Endothelial cell of umbilical vein (primary cell): ENCODE data around the gene DENND2A. TPM values are rescaled to one million over a fixed set of nuclear protein-coding genes. Genes with fewer than 3 reads are reported as not detected.

ENCODE experiments used
- BruUV-seq: library from RNA; stranded (reverse); fragments of 400-500 nt; replicated peaks from 2 replicates; lab custom pipeline; 2021; lab: Mats Ljungman, UMichigan
- CTCF ChIA-PET: fragments of 300-600, 350-600 bp; sonication (Branson Sonifier 250); formaldehyde crosslinking; loops from one replicate; lab custom pipeline; 2021; ENCODE audit warnings: antibody characterized with exemption, inconsistent platforms; lab: Charles Lee
- POLR2A ChIA-PET: fragments of 300-600, 350-600 bp; sonication (Branson Sonifier 250); formaldehyde crosslinking; loops from one replicate; lab custom pipeline; 2021; ENCODE audit warnings: antibody characterized with exemption, inconsistent platforms; lab: Charles Lee
- DNase-seq: peaks from one replicate; pipeline ENCODE4 v3.0.0-alpha.2; 2011; ENCODE audit warnings: low read depth, low spot score
- FAIRE-seq: peaks from 2 replicates; lab custom pipeline; 2011; peaks lifted over from hg19 to GRCh38; lab: Jason Lieb, UNC
- H2AFZ ChIP-seq: 2 replicates; pipeline ENCODE4 v1.6.0; 2012; ENCODE audit warnings: low read depth, low read length, control low read depth, inconsistent platforms
- H3K27ac ChIP-seq: 2 replicates; pipeline ENCODE4 v1.5.1; 2011; ENCODE audit warnings: low read depth, mild to moderate bottlenecking, control low read depth, low read length, moderate library complexity; ENCODE audit not compliant: insufficient read depth
- H3K27me3 ChIP-seq, 2 experiments: 2 replicates each; pipeline versions ENCODE4 v1.6.0 to v1.6.1; 2011; ENCODE audit warnings: low read length in 2 of 2, mixed read lengths in 1 of 2; ENCODE audit not compliant: control insufficient read depth in 2 of 2, insufficient read depth in 2 of 2
- H3K36me3 ChIP-seq, 2 experiments: 2 replicates in 1 of 2; 3 replicates in 1 of 2; pipeline ENCODE4 v1.5.1; 2011; ENCODE audit warnings: low read length in 2 of 2, mild to moderate bottlenecking in 1 of 2, moderate library complexity in 1 of 2; ENCODE audit not compliant: control insufficient read depth in 2 of 2, insufficient read depth in 2 of 2; ENCODE audit errors: extremely low read depth in 1 of 2
- H3K4me1 ChIP-seq: 3 replicates; pipeline ENCODE4 v1.5.1; 2011; ENCODE audit warnings: mild to moderate bottlenecking, low read length; ENCODE audit not compliant: control insufficient read depth, insufficient read depth; ENCODE audit errors: extremely low read depth
- H3K4me2 ChIP-seq: 2 replicates; pipeline ENCODE4 v1.6.1; 2011; ENCODE audit warnings: low read length, control low read depth, mixed read lengths; ENCODE audit not compliant: insufficient read depth
- H3K4me3 ChIP-seq, 3 experiments: fragments of 200-600 bp in 1 of 3; sonication (generic), shearing (Covaris generic) in 1 of 3; replicated peaks in 1 of 3; 2 replicates each; pipeline ENCODE4 v1.5.1; 2011 to 2016; ENCODE audit warnings: control low read depth in 3 of 3, low read length in 3 of 3, mild to moderate bottlenecking in 2 of 3, inconsistent platforms in 1 of 3, low read depth in 1 of 3, moderate library complexity in 1 of 3; ENCODE audit not compliant: insufficient read depth in 1 of 3
- H3K79me2 ChIP-seq: 2 replicates; pipeline ENCODE4 v1.6.0; 2012; ENCODE audit warnings: low read length, inconsistent platforms; ENCODE audit not compliant: control insufficient read depth, insufficient read depth
- H3K9ac ChIP-seq: replicated peaks from 2 replicates; pipeline ENCODE3; 2011; ENCODE audit warnings: low read length, control low read depth; ENCODE audit not compliant: insufficient read depth; ENCODE audit errors: extremely low read depth
- H3K9me1 ChIP-seq: replicated peaks from 3 replicates; pipeline ENCODE4 v1.6.0; 2011; ENCODE audit warnings: mild to moderate bottlenecking, low read length; ENCODE audit not compliant: control insufficient read depth, insufficient read depth; ENCODE audit errors: extremely low read depth
- H3K9me3 ChIP-seq: replicated peaks from 2 replicates; pipeline ENCODE4 v1.5.1; 2012; ENCODE audit warnings: low read length, inconsistent platforms; ENCODE audit not compliant: control insufficient read depth, insufficient read depth
- H4K20me1 ChIP-seq: replicated peaks from 2 replicates; pipeline ENCODE3; 2011; ENCODE audit warnings: mild to moderate bottlenecking, low read length; ENCODE audit not compliant: control insufficient read depth, insufficient read depth; ENCODE audit errors: extremely low read depth
- EZH2 ChIP-seq: IDR thresholded peaks from 2 replicates; pipeline ENCODE4 v1.6.1; 2012; ENCODE audit warnings: borderline replicate concordance, low read depth, mild to moderate bottlenecking, moderate library complexity, low read length, inconsistent platforms; ENCODE audit not compliant: severe bottlenecking
- FOS ChIP-seq: IDR thresholded peaks from 2 replicates; pipeline ENCODE4 v1.6.1; 2011; ENCODE audit warnings: mild to moderate bottlenecking, low read length, moderate library complexity, borderline replicate concordance; ENCODE audit not compliant: insufficient read depth
- GATA2 ChIP-seq: IDR thresholded peaks from 2 replicates; pipeline ENCODE4 v1.7.0; 2011; ENCODE audit warnings: low read depth, mild to moderate bottlenecking, moderate library complexity, mixed read lengths, low read length; ENCODE audit not compliant: insufficient read length, insufficient read depth
- JUN ChIP-seq: IDR thresholded peaks from 2 replicates; pipeline ENCODE4 v1.6.1; 2011; ENCODE audit warnings: borderline replicate concordance, low read depth; ENCODE audit not compliant: insufficient read length, insufficient read depth
- MYC ChIP-seq: IDR thresholded peaks from one replicate; pipeline ENCODE4 v1.6.1; 2011; ENCODE audit warnings: mild to moderate bottlenecking, low read depth, low read length
- POLR2A ChIP-seq: IDR thresholded peaks from 2 replicates; pipeline ENCODE4 v1.6.1; 2012; ENCODE audit warnings: low read depth, mild to moderate bottlenecking, control low read depth, low read length
- POLR2AphosphoS5 ChIP-seq: IDR thresholded peaks from 2 replicates; pipeline ENCODE4 v1.6.1; 2012; ENCODE audit warnings: low read depth, mild to moderate bottlenecking, control low read depth, low read length, moderate library complexity; ENCODE audit not compliant: insufficient read depth
- dilution Hi-C: fragments of 300-500 bp; cut with MboI; formaldehyde crosslinking; loops from one replicate; pipeline ENCODE4 v1.15.0; 2019; ENCODE audit warnings: low sequenced_read_pairs; ENCODE audit not compliant: extremely low pct_ligation_motif_present
- intact Hi-C: fragments of 100-400 bp; cut with micrococcal nuclease; formaldehyde crosslinking; loops from one replicate; pipeline ENCODE4 v1.10.0; 2022
- polyA plus RNA-seq, 4 experiments: library from polyadenylated mRNA; depleted of rRNA in 3 of 4; stranded (reverse) in 3 of 4; unstranded in 1 of 4; fragments of >200 nt; gene quantifications; 2 replicates each; pipeline versions ENCODE4 v1.2.1 to v1.2.3, GENCODE V29; 2011 to 2012; ENCODE audit warnings: missing spikeins in 1 of 4
- total RNA-seq: library from RNA; stranded (reverse); gene quantifications from 2 replicates; pipeline ENCODE4 v1.2.3, GENCODE V29; 2021
- TF ChIP-seq, protein P1 (sequence below): IDR thresholded peaks from 2 replicates; pipeline ENCODE4 v1.6.1; 2011; ENCODE audit not compliant: insufficient read depth, insufficient read length
- TF ChIP-seq, protein P2 (sequence below), 2 donors: IDR thresholded peaks; 1 replicate in 1 of 2; 2 replicates in 1 of 2; pipeline ENCODE4 v1.5.1; 2011; ENCODE audit warnings: low read length in 2 of 2, mild to moderate bottlenecking in 2 of 2, moderate library complexity in 2 of 2, control low read depth in 1 of 2, inconsistent platforms in 1 of 2, low read depth in 1 of 2; ENCODE audit not compliant: insufficient read depth in 1 of 2; ENCODE audit errors: extremely low read depth in 1 of 2

The DENND2A gene
- total and polyA plus RNA-seq, 2 donors (not counting 3 experiments of a cell fraction or from before 2014, with no cell fraction given), result 0.33 TPM; not detected in 1

DNA sequence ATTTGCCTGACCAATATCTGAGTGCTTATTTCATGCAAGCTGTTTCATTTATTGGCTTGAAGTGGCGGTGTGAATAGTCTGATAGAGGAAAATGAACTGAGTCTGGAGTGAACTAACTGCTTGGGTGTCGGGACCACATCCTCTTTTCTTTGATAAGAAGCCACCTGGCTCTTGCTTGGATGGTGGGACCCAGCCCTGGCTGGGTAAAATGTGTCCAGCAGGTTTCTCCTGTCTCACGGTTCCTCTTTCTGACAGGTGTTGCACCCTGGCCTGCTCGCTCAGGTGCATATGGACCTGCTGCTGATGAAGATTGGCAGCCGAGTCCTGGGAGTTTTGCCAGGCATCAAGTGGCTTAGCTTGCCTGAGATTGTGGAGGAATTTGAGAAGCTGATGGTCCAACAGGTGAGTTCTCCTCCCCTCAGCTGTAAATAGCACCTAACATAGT lies 33.8 kb upstream of the DENND2A start:
- H3K27me3 ChIP-seq, result peaks cover 0 to 3% of the 10 kb centered on the region in 2 experiments
- peaks cover 8% of the 10 kb centered on the region for H3K4me1 ChIP-seq
- dilution Hi-C loops, result no loop called here
- H3K9me3 ChIP-seq, result no peaks in the 10 kb centered on the region
- no peak overlapping the region for H2AFZ ChIP-seq
- H3K9ac ChIP-seq, result no peak overlapping the region
- no peak overlapping the region for H3K4me3 ChIP-seq
- ChIA-PET CTCF (interaction anchor here (1.1 to 3.7 kb wide), 6 partner anchors 12 to 975 kb away, joined by 4 to 19 read pairs (median 10); no protein-coding TSS in a partner anchor), POLR2A (no interaction called here)
- no peak for DNase-seq
- no TSS peak for BruUV-seq
- no peaks in the 10 kb centered on the region for H4K20me1 ChIP-seq
- H3K36me3 ChIP-seq, result peaks cover 0 to 5% of the 10 kb centered on the region in 2 experiments
- H3K79me2 ChIP-seq, result no peaks in the 10 kb centered on the region
- H3K27ac ChIP-seq, result no peak overlapping the region
- no peak overlapping the region for H3K4me2 ChIP-seq
- H3K9me1 ChIP-seq, result no peaks in the 10 kb centered on the region
- no peak for TF ChIP-seq EZH2
- TF ChIP-seq, protein P1, sequence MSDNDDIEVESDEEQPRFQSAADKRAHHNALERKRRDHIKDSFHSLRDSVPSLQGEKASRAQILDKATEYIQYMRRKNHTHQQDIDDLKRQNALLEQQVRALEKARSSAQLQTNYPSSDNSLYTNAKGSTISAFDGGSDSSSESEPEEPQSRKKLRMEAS, result no peak
- TF ChIP-seq, protein P2, sequence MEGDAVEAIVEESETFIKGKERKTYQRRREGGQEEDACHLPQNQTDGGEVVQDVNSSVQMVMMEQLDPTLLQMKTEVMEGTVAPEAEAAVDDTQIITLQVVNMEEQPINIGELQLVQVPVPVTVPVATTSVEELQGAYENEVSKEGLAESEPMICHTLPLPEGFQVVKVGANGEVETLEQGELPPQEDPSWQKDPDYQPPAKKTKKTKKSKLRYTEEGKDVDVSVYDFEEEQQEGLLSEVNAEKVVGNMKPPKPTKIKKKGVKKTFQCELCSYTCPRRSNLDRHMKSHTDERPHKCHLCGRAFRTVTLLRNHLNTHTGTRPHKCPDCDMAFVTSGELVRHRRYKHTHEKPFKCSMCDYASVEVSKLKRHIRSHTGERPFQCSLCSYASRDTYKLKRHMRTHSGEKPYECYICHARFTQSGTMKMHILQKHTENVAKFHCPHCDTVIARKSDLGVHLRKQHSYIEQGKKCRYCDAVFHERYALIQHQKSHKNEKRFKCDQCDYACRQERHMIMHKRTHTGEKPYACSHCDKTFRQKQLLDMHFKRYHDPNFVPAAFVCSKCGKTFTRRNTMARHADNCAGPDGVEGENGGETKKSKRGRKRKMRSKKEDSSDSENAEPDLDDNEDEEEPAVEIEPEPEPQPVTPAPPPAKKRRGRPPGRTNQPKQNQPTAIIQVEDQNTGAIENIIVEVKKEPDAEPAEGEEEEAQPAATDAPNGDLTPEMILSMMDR (IDR thresholded peaks at IDR 0.05; ENCODE audit: extremely low read depth in 1 of 2, insufficient read depth in 1 of 2, low read depth in 1 of 2, low read length in 2 of 2), result no peak
- TF ChIP-seq MYC, result no peak
- TF ChIP-seq POLR2A, result no peak
- no peak for TF ChIP-seq JUN
- TF ChIP-seq FOS, result no peak
- TF ChIP-seq POLR2AphosphoS5, result no peak
- no peak for TF ChIP-seq GATA2
- intact Hi-C loops, result loop anchor here (5.0 to 10.0 kb wide), 2 partner anchors 858 to 980 kb away; no protein-coding TSS in a partner anchor
- no peak for FAIRE-seq
